ENCODE measurements around the gene DNAH9. TPM values are rescaled to one million over a fixed set of nuclear protein-coding genes. Genes with fewer than 3 reads are reported as not detected.

The DNAH9 gene
- total RNA-seq, 1 donor from 2014 or later: 0.44 TPM

- no peak for ATAC-seq
Measured at GRCh38 chr17:11612956-11613355, 14.7 kb downstream of the DNAH9 start.

GRCh38 chr17:11618861-11619566 lies 20.7 kb downstream of the DNAH9 start:
- peak; percentile 85 for ATAC-seq

DNA sequence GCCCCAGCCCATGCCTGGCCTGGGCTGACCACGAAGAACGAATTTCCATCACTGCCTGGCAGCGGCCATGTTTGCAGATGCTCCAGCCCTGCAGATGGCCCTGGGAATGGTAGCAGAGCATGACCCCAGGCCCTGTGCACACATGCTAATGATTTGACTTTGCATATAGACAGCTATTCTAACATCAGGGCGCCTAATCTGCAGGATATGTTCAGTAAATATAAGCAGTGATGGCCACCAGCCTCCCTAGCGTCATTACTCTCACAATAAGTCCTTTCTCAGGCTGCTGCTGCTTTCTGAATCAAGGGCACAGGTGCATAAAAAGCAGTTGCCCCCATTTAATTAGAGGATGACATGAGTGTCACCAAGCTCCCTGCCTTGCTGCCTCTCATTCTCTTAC lies 24.2 kb downstream of the DNAH9 start:
- ATAC-seq: no peak

DNA sequence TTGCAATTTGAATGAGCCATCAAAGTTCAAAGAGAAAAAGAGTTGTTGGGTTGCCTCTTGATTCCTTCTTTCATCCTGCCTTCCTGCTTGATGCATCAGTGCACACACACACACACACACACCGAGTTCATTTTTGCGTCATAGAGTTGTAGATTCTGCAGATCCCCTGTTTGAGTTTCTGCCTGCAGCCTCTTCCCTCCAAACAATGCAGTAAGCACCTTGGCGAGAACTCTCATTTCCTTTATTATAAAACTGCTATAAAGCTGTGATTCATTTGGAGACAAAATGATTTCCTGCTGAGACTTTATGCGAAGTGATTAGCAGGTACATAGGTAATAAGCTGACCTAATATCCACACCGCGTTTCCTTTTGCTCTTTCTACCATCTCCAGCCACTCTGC lies 26.7 kb downstream of the DNAH9 start:
- ATAC-seq: peak; percentile 28

DNA sequence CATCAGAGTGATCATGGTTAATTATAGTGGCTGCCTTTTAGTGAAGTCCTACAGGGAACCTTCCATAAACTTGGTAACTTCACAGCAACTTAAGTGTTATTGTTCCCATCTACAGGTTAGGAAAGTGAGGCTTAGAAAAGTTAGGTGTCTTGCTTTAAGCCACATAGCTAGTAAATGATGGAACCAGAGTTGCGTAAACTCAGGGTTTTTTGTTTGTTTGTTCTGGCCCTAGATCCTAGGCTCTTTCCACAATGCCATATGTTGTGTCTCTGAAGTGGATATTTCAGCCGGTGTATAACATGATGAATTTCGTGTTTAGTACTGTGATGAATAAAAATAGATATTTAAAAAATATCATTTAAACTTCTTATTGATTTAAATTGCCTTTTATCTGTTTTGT lies 27.6 kb downstream of the DNAH9 start:
- ATAC-seq: no peak

DNA sequence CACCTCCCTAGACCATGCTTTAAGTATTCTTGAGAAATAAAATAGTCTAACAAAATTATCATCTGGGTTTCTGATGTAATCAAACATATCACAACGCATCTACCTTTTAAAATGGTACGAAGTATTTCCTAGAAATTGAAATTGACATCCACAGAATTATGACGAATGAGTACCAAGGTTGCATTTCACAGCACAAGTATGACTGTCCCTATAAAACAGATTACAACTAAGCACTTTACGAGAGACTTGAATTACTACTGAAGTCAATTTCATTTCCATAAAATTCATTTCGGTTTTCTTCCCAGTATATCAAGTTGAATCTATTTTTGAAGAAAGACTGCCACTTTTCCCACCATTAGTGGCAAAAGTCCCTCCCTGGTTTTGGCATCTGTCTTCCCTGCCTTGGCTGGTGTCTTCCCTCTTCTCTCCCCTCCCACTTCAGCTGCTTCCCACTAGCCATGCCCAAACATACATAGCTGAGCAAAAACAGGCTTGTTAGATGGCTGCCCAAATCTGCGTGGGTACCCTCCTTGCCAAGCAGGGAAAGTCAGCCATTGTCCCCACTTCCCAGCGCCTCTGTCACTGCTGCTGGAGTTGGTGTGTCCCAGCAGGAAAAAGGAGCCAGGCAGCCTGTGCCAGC lies 29.2 kb downstream of the DNAH9 start:
- no peak for ATAC-seq

DNA sequence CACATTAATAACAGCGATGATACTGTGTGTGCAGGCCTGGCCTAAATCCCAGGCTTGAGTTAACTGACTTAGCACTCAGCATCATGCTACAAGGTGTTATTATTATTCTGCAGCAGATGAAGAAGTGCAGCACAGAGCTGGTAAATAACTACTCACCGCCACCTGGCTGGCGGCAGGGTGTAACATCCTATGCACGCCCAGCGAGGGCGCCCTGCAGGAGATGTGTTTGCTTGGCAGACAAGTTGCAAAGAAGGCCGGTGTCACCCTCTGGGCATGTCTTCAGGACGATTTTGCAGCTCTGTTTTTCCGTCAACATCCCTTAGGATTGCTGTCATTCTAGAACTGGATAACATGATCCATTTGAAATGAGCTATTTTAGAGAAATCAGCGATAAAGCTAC lies 30.1 kb downstream of the DNAH9 start:
- no peak for ATAC-seq

DNA sequence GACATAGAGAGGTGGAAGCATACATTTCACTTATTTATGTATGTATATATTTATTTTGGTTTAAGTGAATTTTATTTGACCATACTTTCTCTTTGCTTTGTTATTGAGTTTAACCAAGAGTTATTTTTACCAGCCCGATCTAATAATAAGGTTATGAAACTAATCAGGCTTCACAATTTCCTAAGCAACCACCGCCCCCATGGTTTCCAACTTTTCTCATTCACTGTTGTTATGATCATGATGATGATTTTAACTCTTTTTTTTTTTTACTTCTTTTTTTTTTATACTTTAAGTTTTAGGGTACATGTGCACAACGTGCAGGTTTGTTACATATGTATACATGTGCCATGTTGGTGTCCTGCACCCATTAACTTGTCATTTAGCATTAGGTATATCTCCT lies 30.6 kb downstream of the DNAH9 start:
- ATAC-seq: no peak

DNA sequence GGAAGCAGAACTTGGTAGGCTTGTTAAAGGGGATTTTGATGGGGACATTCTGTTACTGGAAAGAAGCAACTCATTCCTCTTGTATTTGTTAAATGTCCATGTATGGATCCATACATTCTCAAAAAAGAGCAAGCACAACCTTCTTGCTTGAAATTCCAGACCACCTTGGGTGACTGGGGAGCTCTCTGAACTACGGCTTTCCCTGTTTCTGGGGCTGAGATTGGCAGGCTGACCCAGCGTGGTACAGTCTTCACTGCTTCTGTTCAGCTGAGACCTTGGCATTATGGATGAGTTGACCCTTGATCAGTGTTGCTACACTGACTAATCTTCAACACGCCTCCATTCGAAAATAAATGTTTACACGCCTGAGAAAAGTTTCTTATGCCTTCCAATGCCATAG lies 38.5 kb downstream of the DNAH9 start:
- no peak for ATAC-seq

GRCh38 chr17:11637796-11638195 lies 39.5 kb downstream of the DNAH9 start:
- no peak for ATAC-seq

GRCh38 chr17:11638700-11639265 lies 40.5 kb downstream of the DNAH9 start:
- no peak for ATAC-seq

- ATAC-seq: no peak
Measured at GRCh38 chr17:11639736-11640462, 41.6 kb downstream of the DNAH9 start.

DNA sequence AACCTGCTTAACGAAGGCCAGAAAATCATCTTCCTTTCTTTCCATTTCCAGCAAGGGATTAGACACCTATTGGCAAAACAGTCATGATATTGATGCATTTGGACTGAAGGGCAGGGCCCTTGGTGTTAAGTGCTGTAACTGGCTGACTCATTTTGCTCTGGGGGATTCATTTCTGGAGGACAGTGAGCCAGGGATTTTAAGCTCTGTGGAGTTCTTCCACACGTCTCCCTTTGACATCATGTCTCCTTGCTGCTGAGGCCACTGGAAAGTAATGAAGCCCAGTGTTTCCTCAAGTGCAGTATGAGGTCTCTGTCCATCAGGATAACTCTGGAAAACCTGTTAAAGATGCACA lies 42.2 kb downstream of the DNAH9 start:
- ATAC-seq: no peak

DNA sequence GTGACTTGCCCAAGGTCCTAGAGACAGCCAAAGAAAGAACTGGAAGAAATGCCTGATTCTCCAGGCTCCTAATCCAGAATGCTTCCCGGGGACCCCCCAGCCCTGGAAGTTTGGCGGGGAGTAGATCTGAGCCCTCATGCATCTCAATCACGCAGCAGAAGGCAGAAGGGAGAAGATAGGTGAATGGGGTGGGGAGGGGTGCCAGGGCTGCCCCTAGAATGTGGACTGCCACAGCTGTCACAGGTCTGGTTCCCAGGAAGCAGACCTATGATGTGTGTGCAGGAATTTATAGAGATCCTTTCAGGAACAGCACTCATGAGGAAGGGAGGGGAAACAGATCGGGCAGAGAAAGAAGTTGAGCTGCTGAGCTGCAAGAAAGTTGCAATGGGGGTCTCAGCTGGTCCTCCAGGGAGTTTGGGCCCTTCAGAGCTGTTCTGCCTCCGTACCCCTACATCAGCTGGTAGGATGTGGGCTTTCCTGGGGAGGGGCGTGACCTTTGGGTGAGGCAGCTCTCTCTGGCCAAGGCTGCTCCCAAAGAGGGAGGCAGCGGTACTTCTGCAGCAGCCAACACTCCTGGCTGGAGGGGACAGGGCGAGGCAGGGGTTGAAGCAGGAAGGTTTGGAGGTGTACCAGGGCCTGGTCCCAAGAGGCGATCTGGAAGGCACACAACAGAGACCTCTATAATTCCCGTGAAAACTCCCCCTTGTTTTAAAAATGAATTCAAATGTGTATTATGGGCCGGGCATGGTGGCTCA lies 43.4 kb downstream of the DNAH9 start:
- ATAC-seq: no peak

- ATAC-seq: no peak
Measured at GRCh38 chr17:11642655-11643054, 44.4 kb downstream of the DNAH9 start.

GRCh38 chr17:11643851-11644250 lies 45.6 kb downstream of the DNAH9 start:
- ATAC-seq: no peak

DNA sequence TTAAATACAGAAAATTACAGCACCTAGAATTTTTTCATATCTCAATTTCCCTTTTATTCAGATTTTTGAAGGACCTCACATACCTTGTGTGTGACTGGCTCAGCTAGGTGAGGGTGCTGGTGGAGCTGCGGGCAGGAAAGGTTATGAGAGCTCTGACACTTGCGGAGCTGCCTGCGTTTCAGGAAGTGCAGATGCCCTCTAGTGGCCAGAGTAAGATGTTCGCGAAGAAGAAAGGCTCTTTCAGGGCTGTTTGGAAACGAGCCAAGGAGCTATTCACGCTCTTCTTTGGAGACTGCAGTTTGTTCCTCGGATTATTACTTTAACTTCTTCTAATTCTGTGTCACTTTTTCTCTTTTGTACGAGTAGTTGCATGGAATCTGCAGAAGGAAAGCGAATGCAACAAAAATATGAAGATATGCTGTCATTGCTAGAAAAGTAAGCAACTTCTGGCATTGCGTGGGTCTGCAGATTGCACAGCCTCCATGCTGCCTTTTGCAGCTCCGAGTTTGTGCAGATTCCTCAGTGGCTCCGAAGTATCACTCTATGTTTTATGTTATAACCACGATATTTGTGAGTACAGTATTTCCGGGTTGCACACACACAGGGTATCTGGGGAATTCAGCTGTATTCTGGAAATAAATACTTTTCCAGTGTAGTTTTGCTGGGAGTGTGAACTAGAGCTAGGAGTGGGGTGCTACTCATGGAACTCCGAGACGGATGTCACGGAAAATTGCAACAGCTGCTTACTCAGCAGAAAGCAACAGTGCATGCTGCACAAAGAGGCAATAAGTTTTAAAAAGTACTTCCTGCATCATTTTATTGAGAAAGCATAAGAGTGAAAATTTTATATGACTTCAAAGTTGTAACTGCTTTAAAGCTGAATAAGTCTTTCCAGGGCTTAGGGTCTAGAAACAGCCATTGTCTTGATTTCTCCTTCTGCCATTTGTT lies 46.3 kb downstream of the DNAH9 start:
- peak; percentile 80 for ATAC-seq

DNA sequence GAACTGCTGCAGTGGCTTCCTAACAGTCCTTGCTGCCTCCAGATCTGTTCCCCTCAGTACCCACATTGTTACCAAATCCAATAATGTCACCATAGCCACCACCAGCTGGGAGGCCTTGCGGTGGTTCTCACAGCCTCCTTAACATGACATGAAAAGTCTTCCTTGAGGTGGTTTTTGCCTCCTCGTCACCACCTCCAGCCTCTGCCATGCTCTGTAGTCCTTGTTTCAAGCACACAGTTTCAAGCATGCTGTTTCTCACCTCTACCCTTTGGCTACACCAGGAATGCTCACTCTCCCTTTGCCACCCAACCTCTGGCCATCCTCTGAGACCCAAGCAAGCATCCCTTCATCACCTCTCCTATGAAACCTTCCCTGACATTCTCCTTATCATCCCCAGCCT lies 47.2 kb downstream of the DNAH9 start:
- ATAC-seq: no peak

- ATAC-seq: no peak
Measured at GRCh38 chr17:11651089-11651488, 52.8 kb downstream of the DNAH9 start.

- no peak for ATAC-seq
Measured at GRCh38 chr17:11668618-11669017, 70.3 kb downstream of the DNAH9 start.

- ATAC-seq: peak; percentile 42
Measured at GRCh38 chr17:11671126-11671525, 72.9 kb downstream of the DNAH9 start.

GRCh38 chr17:11682646-11683045 lies 84.4 kb downstream of the DNAH9 start:
- no peak for ATAC-seq

All from esophagus mucosa (tissue), 1 donor.